HG03442 (cell line): Measurements from ENCODE around the gene ZNF442.
A peak's percentile ranks its signal among the peaks of the same experiment; 100 is the strongest.
"Not testable (repeated sequence)": the region's sequence is repeated elsewhere in the genome, so short reads cannot be mapped to it uniquely, and the experiment has no call there.

Experiments used
- ATAC-seq: cut with Tn5 transposase; IDR thresholded peaks from one replicate; pipeline ENCODE4 v1.9.1; 2021; ENCODE audit warnings: mild to moderate bottlenecking, moderate library complexity; ENCODE audit not compliant: unreplicated experiment

Gene ZNF442

GRCh38 chr19:12331211-12331941 lies 34.1 kb downstream of the ZNF442 start:
- peak; percentile 37 for ATAC-seq

- no peak for ATAC-seq
Observed at GRCh38 chr19:12330340-12330739, 35.1 kb downstream of the ZNF442 start.

- no peak for ATAC-seq
Observed at GRCh38 chr19:12325690-12326089, 39.8 kb downstream of the ZNF442 start.

- no peak for ATAC-seq
Observed at GRCh38 chr19:12318782-12319413, 46.6 kb downstream of the ZNF442 start.

- ATAC-seq = no peak
Observed at GRCh38 chr19:12314553-12314952, 50.9 kb downstream of the ZNF442 start.

GRCh38 chr19:12308891-12309290 lies 56.6 kb downstream of the ZNF442 start:
- not testable (repeated sequence) for ATAC-seq
